Fibroblast of skin of back (primary cell): ENCODE results near the gene ZNF326.
"Not testable (repeated sequence)": the region's sequence is repeated elsewhere in the genome, so short reads cannot be mapped to it uniquely, and the experiment has no call there.

Experiments used
- DNase-seq: peaks from one replicate; pipeline ENCODE4 v3.0.0-alpha.2; 2013

Gene ZNF326

GRCh38 chr1:89997152-89997551, 2.2 kb downstream of the ZNF326 start:
- DNase-seq: not testable (repeated sequence)

GRCh38 chr1:89998306-89998705, 3.4 kb downstream of the ZNF326 start:
- peak; percentile 35 for DNase-seq

GRCh38 chr1:89999208-89999607, 4.3 kb downstream of the ZNF326 start:
- peak; percentile 38 for DNase-seq

- DNase-seq: no peak
These were observed 4.7 kb downstream of the ZNF326 start for GRCh38 chr1:89999628-90000027.

GRCh38 chr1:90000934-90001676, 6.2 kb downstream of the ZNF326 start:
- DNase-seq: no peak

GRCh38 chr1:90007979-90008404, 13.1 kb downstream of the ZNF326 start:
- DNase-seq: no peak

GRCh38 chr1:90012300-90012699, 17.4 kb downstream of the ZNF326 start:
- DNase-seq: no peak

- DNase-seq: no peak
These were observed 28.8 kb downstream of the ZNF326 start for GRCh38 chr1:90023691-90024090.

GRCh38 chr1:90027281-90027680, 32.4 kb downstream of the ZNF326 start:
- no peak for DNase-seq

GRCh38 chr1:90039652-90040051, 44.7 kb downstream of the ZNF326 start:
- no peak for DNase-seq

- no peak for DNase-seq
These were observed 48.7 kb downstream of the ZNF326 start for GRCh38 chr1:90043586-90043985.

- no peak for DNase-seq
These were observed 49.4 kb downstream of the ZNF326 start for GRCh38 chr1:90044346-90044745.

- peak; percentile 16 for DNase-seq
These were observed 51.1 kb downstream of the ZNF326 start for GRCh38 chr1:90045853-90046563.

- DNase-seq: no peak
These were observed 51.7 kb downstream of the ZNF326 start for GRCh38 chr1:90046635-90047034.

GRCh38 chr1:90048043-90048442, 53.1 kb downstream of the ZNF326 start:
- no peak for DNase-seq

GRCh38 chr1:90062700-90063643, 68.1 kb downstream of the ZNF326 start:
- DNase-seq: not testable (repeated sequence)

- not testable (repeated sequence) for DNase-seq
These were observed 69.2 kb downstream of the ZNF326 start for GRCh38 chr1:90064109-90064508.

GRCh38 chr1:90067194-90067931, 72.5 kb downstream of the ZNF326 start:
- no peak for DNase-seq

- DNase-seq: no peak
These were observed 73.8 kb downstream of the ZNF326 start for GRCh38 chr1:90068611-90069280.

GRCh38 chr1:90074137-90074536, 79.2 kb downstream of the ZNF326 start:
- no peak for DNase-seq

GRCh38 chr1:90074566-90074965, 79.7 kb downstream of the ZNF326 start:
- DNase-seq: no peak

- no peak for DNase-seq
These were observed 80.1 kb downstream of the ZNF326 start for GRCh38 chr1:90074970-90075391.
